Measurements from ENCODE around the gene UGT1A8.
"Not testable (repeated sequence)": the region's sequence is repeated elsewhere in the genome, so short reads cannot be mapped to it uniquely, and the experiment has no call there.

UGT1A8 gene

DNA sequence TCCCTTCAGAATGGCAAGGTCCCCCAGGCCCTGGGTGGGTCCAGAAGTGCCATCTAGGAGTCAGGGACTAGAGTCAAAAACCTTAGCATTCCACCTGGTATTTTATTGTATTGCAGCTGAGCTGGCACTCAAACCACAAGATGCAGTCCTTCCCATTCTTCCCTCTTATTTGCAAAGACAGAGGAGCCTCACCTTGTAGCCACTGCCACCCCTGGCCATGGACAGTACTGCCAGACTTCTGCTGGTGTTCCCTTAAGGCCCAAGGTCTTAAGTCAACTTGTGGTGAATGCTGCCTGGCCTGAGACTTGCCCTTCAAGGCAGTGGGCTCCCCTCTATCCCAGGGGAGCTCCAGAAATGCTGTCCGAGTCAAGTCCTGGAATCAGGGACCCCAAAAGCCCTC is 25.7 kb downstream of the UGT1A8 start:
- no peak for DNase-seq

- not testable (repeated sequence) for DNase-seq
These were observed 28.6 kb downstream of the UGT1A8 start for GRCh38 chr2:233646033-233646432.

DNA sequence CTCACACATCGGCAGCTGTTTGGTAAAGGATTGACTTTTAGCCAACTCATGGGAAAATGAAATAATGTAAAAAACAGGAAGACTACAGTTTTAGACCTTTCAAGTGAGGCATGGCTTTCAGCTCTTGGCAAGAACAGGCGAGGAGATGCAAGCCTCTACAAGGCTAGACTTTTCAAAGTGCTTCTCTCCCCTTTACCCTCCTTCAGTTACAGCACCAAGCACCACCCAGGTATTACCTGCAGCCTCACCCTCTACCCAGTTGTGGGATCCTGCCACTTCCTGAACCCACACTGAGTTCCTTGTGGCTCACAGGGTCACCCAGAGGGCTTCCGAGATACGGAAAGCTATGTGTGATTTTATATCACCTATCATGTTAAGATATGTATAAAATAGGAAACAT is 33.5 kb downstream of the UGT1A8 start:
- DNase-seq, result no peak

GRCh38 chr2:233651430-233651829 is 34.0 kb downstream of the UGT1A8 start:
- no peak for DNase-seq

DNA sequence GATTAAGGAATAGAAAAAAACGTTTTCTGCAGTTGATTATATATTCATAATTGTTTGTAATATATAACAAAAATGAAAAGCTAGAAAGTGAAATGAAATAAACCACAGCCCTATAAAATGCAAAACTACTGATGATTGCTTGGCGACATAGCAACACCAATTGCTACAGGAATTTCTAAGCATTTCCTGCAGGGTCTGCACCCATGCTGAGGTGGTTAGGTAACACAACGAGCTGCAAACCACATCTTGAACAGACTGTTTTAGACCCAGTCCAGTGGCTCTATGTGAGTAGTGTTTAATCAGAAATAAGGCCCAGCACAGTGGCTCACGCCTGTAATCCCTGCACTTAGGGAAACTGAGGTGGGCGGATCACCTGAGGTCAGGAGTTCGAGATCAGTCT is 37.1 kb downstream of the UGT1A8 start:
- DNase-seq, result no peak

DNA sequence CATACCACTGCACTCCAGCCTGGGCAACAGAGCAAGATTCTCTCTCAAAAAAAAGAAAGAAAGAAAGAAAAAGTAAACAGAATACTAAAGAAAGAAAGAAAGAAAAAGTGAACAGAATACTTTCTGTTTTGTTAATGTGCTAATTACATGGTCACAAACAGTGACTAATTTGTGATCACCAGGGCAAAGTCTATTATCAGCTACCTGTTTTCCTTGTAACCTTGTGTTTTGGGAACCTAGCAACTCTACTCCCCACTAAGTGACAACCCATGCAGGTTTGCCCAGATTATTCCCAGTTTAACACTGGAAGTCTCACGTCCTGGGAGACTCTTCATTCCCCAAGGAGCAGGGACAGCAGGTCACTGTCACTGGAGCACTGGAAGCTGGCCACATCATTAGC is 37.6 kb downstream of the UGT1A8 start:
- no peak for DNase-seq

DNA sequence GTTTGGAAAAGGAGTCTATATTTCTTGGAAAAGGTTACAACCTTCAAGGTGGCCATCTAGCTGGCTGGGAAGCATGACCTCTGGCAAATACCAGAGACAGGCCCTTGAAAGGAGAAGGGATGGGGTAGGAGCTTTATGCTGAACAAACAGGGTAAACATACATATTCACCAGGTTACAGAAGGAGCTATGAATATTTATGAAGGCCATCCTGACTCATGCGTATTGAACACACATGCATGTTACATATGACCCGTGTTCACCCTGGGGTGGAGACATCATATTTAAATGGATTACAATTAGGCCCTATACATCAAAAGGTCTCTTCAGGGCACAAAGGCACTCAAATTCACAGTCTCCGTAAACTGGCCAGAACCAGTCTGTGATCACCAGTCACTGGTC is 38.5 kb downstream of the UGT1A8 start:
- DNase-seq, result not testable (repeated sequence)

- DNase-seq, result no peak
These were observed 39.0 kb downstream of the UGT1A8 start for GRCh38 chr2:233656443-233656842.

DNA sequence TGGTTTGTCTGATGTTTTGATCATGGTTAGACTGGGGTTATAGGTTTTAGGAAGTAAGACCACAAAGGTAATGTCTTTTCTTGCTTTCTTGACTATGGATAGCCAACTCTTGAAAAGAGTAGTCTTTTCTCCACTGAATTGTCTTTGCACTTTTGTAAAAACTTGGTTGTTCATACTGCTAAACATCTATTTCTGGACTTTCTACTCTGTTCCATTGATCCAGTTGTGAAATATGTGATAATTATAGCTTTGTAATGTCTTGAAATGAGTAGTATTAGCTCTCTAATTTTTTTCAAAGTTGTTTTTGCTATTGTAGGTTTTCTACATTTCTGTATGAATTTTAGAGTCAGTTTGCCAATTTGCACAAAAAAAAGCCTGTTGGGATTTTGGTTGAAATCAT is 41.2 kb downstream of the UGT1A8 start:
- no peak for DNase-seq

GRCh38 chr2:233663911-233664310 is 46.5 kb downstream of the UGT1A8 start:
- no peak for DNase-seq

- DNase-seq, result no peak
These were observed 51.3 kb downstream of the UGT1A8 start for GRCh38 chr2:233668605-233669260.

DNA sequence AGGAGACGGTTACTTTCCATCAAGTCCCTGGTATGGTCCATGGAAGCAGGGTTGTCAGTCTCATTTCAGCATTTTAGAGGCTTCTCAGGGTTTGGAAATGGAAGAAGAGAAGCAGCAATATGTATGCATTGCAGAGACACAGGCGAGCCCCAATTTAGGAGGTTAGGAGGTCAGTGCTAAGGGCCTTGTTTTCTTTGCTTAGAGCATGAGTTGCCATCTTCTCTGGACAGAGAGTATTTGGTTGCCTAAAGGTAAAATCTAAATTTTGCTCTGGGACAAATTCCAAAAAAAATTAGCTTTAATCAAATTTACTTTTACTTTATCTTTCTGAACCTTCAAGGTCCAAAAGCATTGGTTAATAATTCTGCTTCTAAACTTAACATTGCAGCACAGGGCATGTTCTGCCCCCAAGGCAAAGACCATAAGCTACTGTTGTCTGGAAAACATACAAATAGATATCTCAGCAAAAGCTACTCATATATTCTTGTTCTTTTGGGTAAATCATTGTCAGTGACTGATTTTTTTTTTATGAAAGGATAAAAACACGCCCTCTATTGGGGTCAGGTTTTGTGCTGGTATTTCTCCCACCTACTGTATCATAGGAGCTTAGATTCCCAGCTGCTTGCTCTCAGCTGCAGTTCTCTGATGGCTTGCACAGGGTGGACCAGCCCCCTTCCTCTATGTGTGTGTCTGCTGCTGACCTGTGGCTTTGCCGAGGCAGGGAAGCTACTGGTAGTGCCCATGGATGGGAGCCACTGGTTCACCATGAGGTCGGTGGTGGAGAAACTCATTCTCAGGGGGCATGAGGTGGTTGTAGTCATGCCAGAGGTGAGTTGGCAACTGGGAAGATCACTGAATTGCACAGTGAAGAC is 54.1 kb downstream of the UGT1A8 start, which contains the start of gene UGT1A9:
TSS of gene UGT1A9 (plus strand) at position 609 of the 872 bp plus-strand sequence. CDS start at position 646, 37 bp downstream.
- DNase-seq, result no peak

DNA sequence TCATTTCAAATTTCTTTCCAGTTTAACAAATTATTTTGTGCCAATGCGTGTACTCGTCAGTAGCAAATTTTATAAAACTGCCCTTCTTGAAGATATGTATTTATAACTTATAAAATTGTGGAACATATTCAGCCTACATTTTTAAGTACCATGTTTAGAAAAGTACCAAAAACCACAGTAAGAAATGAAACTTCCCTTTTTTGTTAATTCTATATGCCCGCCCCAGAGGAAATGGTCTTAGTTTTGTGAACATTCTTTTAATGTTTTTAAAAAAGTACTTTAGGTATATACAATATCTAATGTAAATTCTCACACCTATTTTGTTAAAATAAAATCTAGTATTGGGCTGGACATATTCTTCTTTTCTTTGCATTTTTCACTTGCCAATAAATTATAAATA is 55.5 kb downstream of the UGT1A8 start:
- DNase-seq, result no peak

DNA sequence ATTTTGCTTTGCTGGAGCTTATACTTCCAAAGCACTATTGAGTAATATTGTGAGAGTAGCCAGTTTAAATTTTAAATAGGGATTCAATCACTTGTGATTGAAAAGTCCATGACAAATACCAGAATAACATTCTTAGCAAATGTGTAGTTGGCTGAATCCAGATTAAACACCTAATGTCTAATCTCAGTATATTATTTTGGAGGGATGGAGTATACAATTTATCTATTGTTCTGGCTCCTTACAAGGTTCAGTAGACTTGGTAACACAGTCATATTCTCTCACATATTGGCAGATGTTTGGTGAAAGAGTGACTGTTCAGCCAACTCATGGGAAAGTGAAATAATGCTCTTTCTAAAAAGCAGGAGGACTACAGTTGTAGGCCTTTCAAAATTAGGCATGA is 56.5 kb downstream of the UGT1A8 start:
- DNase-seq, result no peak

DNA sequence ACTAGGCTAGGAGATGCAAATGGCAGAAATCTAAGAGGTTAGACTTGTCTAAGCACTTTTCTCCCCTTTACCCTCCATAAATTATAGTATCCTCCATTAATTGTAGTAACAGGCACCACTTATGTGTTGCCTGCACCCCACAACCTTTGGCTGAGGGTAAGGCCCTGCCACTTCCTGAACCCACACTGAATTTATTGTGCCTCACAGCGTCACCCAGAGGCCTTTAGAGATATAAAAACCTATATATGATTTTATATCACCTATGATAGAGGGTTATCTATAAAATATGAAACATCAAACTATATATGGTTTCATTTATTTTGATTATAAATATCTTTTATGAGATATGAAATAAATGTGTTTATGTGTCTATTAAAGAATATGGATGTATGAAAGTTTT is 56.9 kb downstream of the UGT1A8 start:
- no peak for DNase-seq

DNA sequence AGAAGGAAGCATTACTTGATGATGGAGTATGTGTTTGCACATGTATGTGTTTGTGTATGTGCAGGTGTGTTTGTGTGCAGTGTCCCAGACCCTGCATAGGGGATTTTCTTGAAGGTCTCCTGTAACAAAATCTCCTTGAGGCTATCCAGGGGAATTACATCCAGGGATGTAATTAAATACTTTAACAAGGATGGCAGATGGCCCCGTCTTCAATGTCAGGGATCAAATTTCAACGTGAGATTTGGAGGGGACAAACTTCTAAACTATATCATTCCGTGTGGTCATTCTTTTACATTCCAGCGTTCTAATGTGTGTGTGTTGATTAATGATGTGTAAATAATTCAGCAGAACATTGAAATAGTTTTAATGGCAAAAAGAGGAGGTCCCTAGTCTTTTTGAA is 57.6 kb downstream of the UGT1A8 start:
- no peak for DNase-seq

GRCh38 chr2:233676046-233676445 is 58.6 kb downstream of the UGT1A8 start:
- no peak for DNase-seq

GRCh38 chr2:233679196-233679595 is 61.8 kb downstream of the UGT1A8 start:
- no peak for DNase-seq

DNA sequence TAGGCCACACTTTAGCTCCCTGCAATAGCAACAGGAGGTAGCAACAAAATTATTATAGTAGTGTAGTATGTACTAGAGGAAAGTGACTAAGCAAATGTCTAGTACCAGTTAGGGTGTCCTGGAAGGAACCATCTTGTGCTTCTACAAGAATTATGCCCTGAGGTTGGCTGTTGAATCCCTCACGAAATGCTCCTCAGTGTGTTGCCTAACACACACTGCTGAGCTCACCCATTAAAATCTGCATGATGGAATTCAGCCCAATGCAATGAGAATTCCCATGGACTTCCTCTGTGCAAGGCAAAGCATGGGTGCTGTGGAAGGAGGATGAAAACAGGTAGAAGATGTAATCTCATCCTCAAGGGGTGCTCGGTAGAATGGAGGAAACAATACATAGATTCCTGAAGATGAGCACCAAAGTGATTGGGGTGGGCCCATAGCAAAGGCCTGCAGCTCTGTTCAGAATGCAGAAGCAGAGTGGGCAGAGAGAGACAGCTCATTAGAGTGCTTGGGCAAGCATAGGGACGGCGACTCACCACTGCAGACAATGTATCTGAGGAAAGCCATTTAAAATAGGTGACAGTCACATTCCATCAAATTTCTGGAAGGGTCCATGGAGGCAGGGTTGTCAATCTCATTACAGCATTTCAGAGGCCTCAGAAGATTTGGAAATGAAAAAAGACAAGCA is 63.1 kb downstream of the UGT1A8 start:
- DNase-seq, result no peak

DNA sequence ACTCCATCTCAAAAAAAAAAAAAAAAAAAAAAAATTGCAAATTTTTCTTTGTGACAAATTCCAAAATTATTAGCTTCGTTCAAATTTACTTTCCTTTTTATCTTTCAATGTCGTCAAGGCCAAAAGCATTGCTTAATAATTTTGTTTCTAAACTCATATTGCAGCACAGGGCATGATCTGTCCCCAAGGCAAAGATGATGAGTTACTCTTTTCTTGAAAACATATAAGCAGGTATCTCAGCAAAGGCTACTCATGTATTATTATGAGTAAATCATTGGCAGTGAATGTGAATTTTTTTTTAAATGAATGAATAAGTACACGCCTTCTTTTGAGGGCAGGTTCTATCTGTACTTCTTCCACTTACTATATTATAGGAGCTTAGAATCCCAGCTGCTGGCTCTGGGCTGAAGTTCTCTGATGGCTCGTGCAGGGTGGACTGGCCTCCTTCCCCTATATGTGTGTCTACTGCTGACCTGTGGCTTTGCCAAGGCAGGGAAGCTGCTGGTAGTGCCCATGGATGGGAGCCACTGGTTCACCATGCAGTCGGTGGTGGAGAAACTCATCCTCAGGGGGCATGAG is 64.2 kb downstream of the UGT1A8 start, which contains the start of gene UGT1A7:
TSS of gene UGT1A7 (plus strand) at position 381 of the 579 bp plus-strand sequence. CDS start at position 418, 37 bp downstream.
- no peak for DNase-seq

GRCh38 chr2:233684640-233685039 is 67.2 kb downstream of the UGT1A8 start:
- no peak for DNase-seq

- DNase-seq, result no peak
These were observed 69.5 kb downstream of the UGT1A8 start for GRCh38 chr2:233686928-233687327.

GRCh38 chr2:233688341-233688740 is 70.9 kb downstream of the UGT1A8 start:
- no peak for DNase-seq
